NCI-H69 (cell line): ENCODE data around the gene MTHFSD.

Experiments used
- DNase-seq: peaks from one replicate; lab custom pipeline; 2025; lab: John Stamatoyannopoulos, UW

MTHFSD gene

GRCh38 chr16:86502856-86503748 is 51.9 kb downstream of the MTHFSD start:
- DNase-seq = no peak

- no peak for DNase-seq
Observed at GRCh38 chr16:86501989-86502855, 52.8 kb downstream of the MTHFSD start.

- DNase-seq = no peak
Observed at GRCh38 chr16:86500708-86501510, 54.1 kb downstream of the MTHFSD start.

GRCh38 chr16:86499889-86500707 is 54.9 kb downstream of the MTHFSD start:
- no peak for DNase-seq

GRCh38 chr16:86499440-86499786 is 55.6 kb downstream of the MTHFSD start:
- DNase-seq = no peak

GRCh38 chr16:86498671-86499439 is 56.2 kb downstream of the MTHFSD start:
- no peak for DNase-seq

- no peak for DNase-seq
Observed at GRCh38 chr16:86498155-86498670, 56.8 kb downstream of the MTHFSD start.

GRCh38 chr16:86497551-86498021 is 57.4 kb downstream of the MTHFSD start:
- DNase-seq = peak; percentile 15

- DNase-seq = no peak
Observed at GRCh38 chr16:86496929-86497461, 58.0 kb downstream of the MTHFSD start.

- DNase-seq = no peak
Observed at GRCh38 chr16:86496262-86496928, 58.6 kb downstream of the MTHFSD start.

- no peak for DNase-seq
Observed at GRCh38 chr16:86495756-86496261, 59.2 kb downstream of the MTHFSD start.

- no peak for DNase-seq
Observed at GRCh38 chr16:86495357-86495701, 59.7 kb downstream of the MTHFSD start.

- DNase-seq = no peak
Observed at GRCh38 chr16:86494565-86495356, 60.3 kb downstream of the MTHFSD start.

GRCh38 chr16:86494039-86494564 is 60.9 kb downstream of the MTHFSD start:
- DNase-seq = peak; percentile 38

GRCh38 chr16:86492961-86493629 is 61.9 kb downstream of the MTHFSD start:
- no peak for DNase-seq

GRCh38 chr16:86492267-86492960 is 62.6 kb downstream of the MTHFSD start:
- no peak for DNase-seq

GRCh38 chr16:86491640-86492023 is 63.4 kb downstream of the MTHFSD start:
- no peak for DNase-seq
